Uterus (tissue), 2 donors: ENCODE results near the gene HDLBP.

Experiments used
- CTCF ChIP-seq, 4 experiments: fragments of 200-600 bp in 2 of 4; fragments of 450-650 bp in 2 of 4; sonication (generic) in 2 of 4; IDR thresholded peaks; one replicate each; pipeline ENCODE4 v1.5.1; 2016 to 2019; ENCODE audit warnings: antibody characterized with exemption in 4 of 4, mild to moderate bottlenecking in 2 of 4, moderate library complexity in 1 of 4
- POLR2A ChIP-seq, 2 donors: fragments of 450-650 bp; IDR thresholded peaks; one replicate each; pipeline ENCODE4 v1.6.1; 2016; ENCODE audit warnings: antibody characterized with exemption in 2 of 2, mild to moderate bottlenecking in 1 of 2, moderate library complexity in 1 of 2

- no peak for TF ChIP-seq CTCF (IDR thresholded peaks at IDR 0.05)
- TF ChIP-seq POLR2A (IDR thresholded peaks at IDR 0.05) = no peak
Measured at GRCh38 chr2:241308832-241309500, 6.5 kb downstream of the HDLBP start.
